HuH-7 (cell line): ENCODE measurements around the gene QKI.

ENCODE experiments used
- DNase-seq: peaks from one replicate; pipeline ENCODE4 v3.0.0; 2011; ENCODE audit warnings: low spot score

QKI gene

DNA sequence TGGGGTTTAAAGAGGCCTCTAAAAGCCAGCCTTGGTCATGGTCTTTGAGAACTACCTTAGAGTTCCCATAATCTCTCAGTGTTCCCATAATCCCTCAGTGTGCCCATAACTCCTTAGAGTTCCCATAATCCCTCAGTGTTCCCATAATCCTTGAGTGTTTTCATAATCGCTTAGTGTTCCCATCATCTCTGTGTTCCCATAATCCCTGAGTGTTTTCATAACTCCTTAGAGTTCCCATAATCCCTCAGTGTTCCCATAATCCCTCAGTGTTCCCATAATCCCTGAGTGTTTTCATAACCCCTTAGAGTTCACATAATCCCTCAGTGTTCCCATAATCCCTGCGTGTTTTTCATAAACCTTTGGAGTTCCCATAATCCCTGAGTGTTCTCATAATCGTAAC, 199.2 kb downstream of the QKI start:
- DNase-seq = no peak

DNA sequence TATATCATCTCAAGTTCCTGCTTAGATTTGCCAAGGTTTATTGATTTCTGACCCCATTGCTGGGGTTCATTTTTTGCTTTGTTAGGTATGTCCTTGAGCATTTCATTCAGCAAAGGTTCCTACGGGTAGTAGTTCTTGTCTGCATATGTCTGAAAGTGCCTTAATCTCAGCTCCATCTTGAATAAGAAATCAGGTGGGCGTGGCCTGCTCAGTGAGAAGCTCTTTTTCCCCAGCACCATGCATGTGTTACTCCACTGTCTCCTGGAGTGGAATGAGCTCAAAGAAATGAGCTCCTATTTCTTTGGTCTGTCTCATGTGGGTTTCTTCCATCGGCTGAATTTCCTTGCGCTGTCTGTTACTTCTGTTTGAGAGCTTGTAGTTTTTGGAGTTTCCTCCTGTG, 201.9 kb downstream of the QKI start:
- no peak for DNase-seq

DNA sequence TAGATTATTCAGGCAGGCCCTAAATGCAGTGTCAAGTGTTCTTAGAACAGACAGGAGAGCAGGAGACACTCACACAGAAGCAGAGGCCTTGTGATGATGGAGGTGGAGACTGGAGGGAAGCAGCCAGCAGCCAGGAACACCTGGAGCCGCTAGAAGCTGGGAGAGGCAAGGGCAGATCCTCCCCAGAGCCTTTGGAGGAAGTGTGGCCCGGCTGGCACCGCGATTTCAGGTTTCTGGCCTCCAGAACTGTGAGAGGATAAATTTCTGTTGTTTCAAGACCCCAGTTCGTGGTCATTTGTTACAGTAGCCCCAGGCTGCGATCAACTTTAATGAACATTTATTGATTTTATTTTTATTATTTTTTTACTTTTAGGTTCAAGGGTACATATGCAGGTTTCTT, 203.0 kb downstream of the QKI start:
- DNase-seq = no peak

- no peak for DNase-seq
Measured at GRCh38 chr6:163620101-163620500, 205.6 kb downstream of the QKI start.

GRCh38 chr6:163620670-163621330, 206.3 kb downstream of the QKI start:
- DNase-seq = no peak

DNA sequence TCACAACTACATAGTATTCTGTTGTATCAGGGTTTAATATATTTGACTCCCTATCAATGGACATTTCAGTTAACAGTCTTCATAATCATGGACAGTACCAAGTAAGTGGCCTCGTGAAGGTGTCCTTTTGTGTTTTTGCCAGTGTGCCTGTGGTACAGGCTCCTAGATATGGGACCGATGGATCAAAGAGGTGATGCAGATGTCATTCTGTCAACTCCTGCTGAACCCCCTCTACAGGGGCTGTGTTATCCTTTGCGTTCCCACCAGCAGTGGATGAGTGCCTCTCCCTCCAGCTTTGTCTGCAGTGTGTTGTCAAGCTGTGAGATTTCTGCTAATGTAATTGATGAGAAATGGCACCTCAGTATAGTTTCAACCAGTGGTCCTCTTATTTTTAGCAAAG, 210.7 kb downstream of the QKI start:
- no peak for DNase-seq

GRCh38 chr6:163626073-163626867, 211.8 kb downstream of the QKI start:
- DNase-seq = no peak

DNA sequence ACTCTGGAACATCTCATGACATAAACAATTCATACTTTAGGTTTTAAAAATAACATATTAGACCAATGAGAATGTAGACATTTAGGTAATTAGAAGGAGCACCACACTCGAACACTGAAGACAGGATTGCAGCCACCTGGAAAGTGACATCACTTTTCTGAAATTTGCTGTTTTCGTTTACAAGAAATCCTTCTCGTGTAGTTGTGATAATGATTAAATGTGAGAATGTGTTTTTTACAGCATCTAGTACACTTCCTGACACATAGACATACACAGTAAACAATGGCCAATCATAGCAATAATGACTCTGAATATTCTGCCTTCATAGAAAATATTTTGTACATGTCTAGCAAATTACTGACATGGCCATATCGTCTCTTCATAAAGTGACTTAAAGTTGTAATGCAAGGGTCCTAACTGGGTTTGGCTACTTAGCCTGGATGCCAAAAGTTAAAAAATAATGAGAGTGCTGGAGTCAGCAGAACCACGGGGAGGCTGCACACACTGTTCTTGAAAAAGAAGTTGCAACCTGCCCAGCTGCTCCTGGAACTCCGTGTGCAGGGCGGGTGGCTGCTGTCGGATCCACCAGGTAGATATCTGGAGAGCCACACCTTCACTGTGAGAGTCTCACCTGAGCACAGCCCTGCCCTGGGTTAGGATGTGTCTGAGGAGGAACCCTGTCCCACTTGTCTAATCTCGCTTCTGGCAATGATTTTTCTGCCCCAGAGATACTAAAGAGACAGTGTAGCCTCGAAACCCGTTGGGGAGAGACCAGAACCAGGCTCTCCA, 212.9 kb downstream of the QKI start:
- DNase-seq = no peak
